Gastroesophageal sphincter (tissue), 2 donors: ENCODE measurements around the gene ARMH2.

Source experiments
- POLR2A ChIP-seq, 2 donors: fragments of 450-650 bp; IDR thresholded peaks; one replicate each; pipeline ENCODE4 v1.6.1; 2017; ENCODE audit warnings: antibody characterized with exemption in 2 of 2, mild to moderate bottlenecking in 2 of 2, moderate library complexity in 1 of 2
- POLR2AphosphoS5 ChIP-seq: sonication (generic); formaldehyde crosslinking; IDR thresholded peaks from one replicate; pipeline ENCODE4 v1.6.1; 2017; ENCODE audit warnings: antibody characterized with exemption

DNA sequence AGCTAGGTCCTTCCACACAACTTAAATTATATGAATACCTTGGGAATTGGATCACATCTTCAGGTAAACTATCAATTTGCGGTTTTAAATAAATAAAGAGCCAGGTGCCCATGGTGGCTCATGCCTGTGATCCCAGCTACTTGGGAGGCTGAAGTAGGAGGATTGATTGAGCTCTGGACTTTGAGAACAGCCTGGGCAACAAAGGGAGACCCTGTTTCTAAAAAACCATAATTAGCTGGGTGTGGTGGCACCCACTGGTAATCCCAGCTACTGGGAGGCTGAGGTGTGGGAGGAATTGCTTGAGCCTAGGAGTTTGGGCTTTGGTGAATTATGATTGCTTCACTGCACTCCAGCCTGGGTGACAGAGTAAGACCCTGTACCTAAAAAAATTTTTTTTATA, 20.6 kb downstream of the ARMH2 start:
- no peak for TF ChIP-seq POLR2A (IDR thresholded peaks at IDR 0.05)
- TF ChIP-seq POLR2AphosphoS5 = no peak
